Neural cell (in vitro differentiated cells): ENCODE results near the gene PHF21A. TPM values are rescaled to one million over a fixed set of nuclear protein-coding genes. Genes with fewer than 3 reads are reported as not detected.
A peak's percentile ranks its signal among the peaks of the same experiment; 100 is the strongest.

Experiments used
- H2AFZ ChIP-seq: fragments of 200-600, 300-800 bp; sonication (generic), shearing (Covaris generic); 2 replicates; pipeline ENCODE4 v1.6.0; 2014; ENCODE audit warnings: low read depth, mild to moderate bottlenecking, antibody characterized with exemption, low read length, moderate library complexity
- H3F3A ChIP-seq: fragments of 200-600 bp; shearing (Covaris generic); 2 replicates; pipeline ENCODE4 v1.6.1; 2016; ENCODE audit warnings: mild to moderate bottlenecking, moderate library complexity, mixed read lengths, antibody characterized with exemption, low read length; ENCODE audit not compliant: insufficient read depth, poor library complexity, severe bottlenecking
- H3K27ac ChIP-seq: fragments of 200-600, 300-800 bp; sonication (generic), shearing (Covaris generic); 2 replicates; pipeline ENCODE4 v1.5.1; 2014; ENCODE audit warnings: mild to moderate bottlenecking, low read length, moderate library complexity
- H3K27me3 ChIP-seq: fragments of 300-800, 200-600 bp; sonication (generic), shearing (Covaris generic); 2 replicates; pipeline ENCODE4 v1.6.0; 2014; ENCODE audit warnings: mild to moderate bottlenecking, low read depth, low read length, moderate library complexity; ENCODE audit not compliant: insufficient read depth
- H3K36me3 ChIP-seq: fragments of 300-800, 200-600 bp; sonication (generic), shearing (Covaris generic); 2 replicates; pipeline ENCODE4 v1.5.1; 2014; ENCODE audit warnings: mild to moderate bottlenecking, antibody characterized with exemption, low read length, moderate library complexity; ENCODE audit not compliant: insufficient read depth
- H3K4me2 ChIP-seq: fragments of 300-800, 200-600 bp; sonication (generic), shearing (Covaris generic); 2 replicates; pipeline ENCODE4 v1.6.0; 2014; ENCODE audit warnings: mild to moderate bottlenecking, low read length
- H3K4me3 ChIP-seq: fragments of 300-800, 200-600 bp; sonication (generic), shearing (Covaris generic); 2 replicates; pipeline ENCODE4 v1.5.1; 2014; ENCODE audit warnings: mild to moderate bottlenecking, low read length, moderate library complexity
- H3K79me2 ChIP-seq: fragments of 200-600 bp; shearing (Covaris generic); replicated peaks from 2 replicates; pipeline ENCODE4 v1.6.0; 2014; ENCODE audit warnings: mild to moderate bottlenecking, low read length, moderate library complexity; ENCODE audit not compliant: insufficient read depth
- H3K9ac ChIP-seq: fragments of 300-800, 200-600 bp; sonication (generic), shearing (Covaris generic); 2 replicates; pipeline ENCODE4 v1.6.1; 2016; ENCODE audit warnings: mild to moderate bottlenecking, low read length, mixed read lengths
- H3K9me2 ChIP-seq: fragments of 200-600 bp; shearing (Covaris generic); 2 replicates; pipeline ENCODE4 v1.6.1; 2016; ENCODE audit warnings: mild to moderate bottlenecking, low read length, mixed read lengths; ENCODE audit not compliant: insufficient read depth
- H3K9me3 ChIP-seq: fragments of 200-600, 300-800 bp; sonication (generic), shearing (Covaris generic); 2 replicates; pipeline ENCODE4 v1.6.1; 2016; ENCODE audit warnings: mild to moderate bottlenecking, mixed run types, low read length, moderate library complexity, mixed read lengths
- H4K20me1 ChIP-seq: fragments of 200-600 bp; shearing (Covaris generic); 2 replicates; pipeline ENCODE4 v1.6.1; 2016; ENCODE audit warnings: mild to moderate bottlenecking, mixed run types; ENCODE audit not compliant: insufficient read depth
- EP300 ChIP-seq: fragments of 450-650 bp; conservative IDR thresholded peaks from 2 replicates; pipeline ENCODE4 v1.6.1; 2014; ENCODE audit warnings: antibody characterized with exemption, mild to moderate bottlenecking, moderate library complexity; ENCODE audit not compliant: poor library complexity, severe bottlenecking
- EZH2 ChIP-seq: fragments of 200-600, 300-800 bp; shearing (Covaris generic), sonication (generic); IDR thresholded peaks from 2 replicates; pipeline ENCODE4 v1.6.1; 2014; ENCODE audit warnings: antibody characterized with exemption, low read length, borderline replicate concordance, mild to moderate bottlenecking; ENCODE audit not compliant: insufficient read depth, poor library complexity, severe bottlenecking
- MXI1 ChIP-seq: fragments of 450-650 bp; conservative IDR thresholded peaks from 2 replicates; pipeline ENCODE4 v1.6.1; 2014; ENCODE audit warnings: antibody characterized with exemption, mild to moderate bottlenecking; ENCODE audit not compliant: poor library complexity, severe bottlenecking
- POLR2AphosphoS5 ChIP-seq: IDR thresholded peaks from 2 replicates; pipeline ENCODE4 v1.6.1; 2012
- RAD21 ChIP-seq: fragments of 450-650 bp; conservative IDR thresholded peaks from 2 replicates; pipeline ENCODE4 v1.6.1; 2014; ENCODE audit warnings: antibody characterized with exemption, mild to moderate bottlenecking, moderate library complexity
- TAF1 ChIP-seq: IDR thresholded peaks from 2 replicates; pipeline ENCODE4 v1.6.1; 2012; ENCODE audit warnings: low read depth
- polyA plus RNA-seq: library from polyadenylated mRNA; depleted of rRNA; stranded (reverse); fragments of >200 nt; gene quantifications from 2 replicates; pipeline ENCODE4 v1.2.3, GENCODE V29; 2014
- TF ChIP-seq, protein P1 (sequence below): fragments of 450-650 bp; IDR thresholded peaks from 2 replicates; pipeline ENCODE4 v1.5.1; 2014; ENCODE audit warnings: antibody characterized with exemption, mild to moderate bottlenecking, moderate library complexity; ENCODE audit not compliant: poor library complexity, severe bottlenecking
- TF ChIP-seq, protein P2 (sequence below): IDR thresholded peaks from 2 replicates; pipeline ENCODE4 v1.6.1; 2012; ENCODE audit warnings: borderline replicate concordance

The PHF21A gene
- polyA plus RNA-seq, 1 donor from 2014 or later = 31.7 TPM

DNA sequence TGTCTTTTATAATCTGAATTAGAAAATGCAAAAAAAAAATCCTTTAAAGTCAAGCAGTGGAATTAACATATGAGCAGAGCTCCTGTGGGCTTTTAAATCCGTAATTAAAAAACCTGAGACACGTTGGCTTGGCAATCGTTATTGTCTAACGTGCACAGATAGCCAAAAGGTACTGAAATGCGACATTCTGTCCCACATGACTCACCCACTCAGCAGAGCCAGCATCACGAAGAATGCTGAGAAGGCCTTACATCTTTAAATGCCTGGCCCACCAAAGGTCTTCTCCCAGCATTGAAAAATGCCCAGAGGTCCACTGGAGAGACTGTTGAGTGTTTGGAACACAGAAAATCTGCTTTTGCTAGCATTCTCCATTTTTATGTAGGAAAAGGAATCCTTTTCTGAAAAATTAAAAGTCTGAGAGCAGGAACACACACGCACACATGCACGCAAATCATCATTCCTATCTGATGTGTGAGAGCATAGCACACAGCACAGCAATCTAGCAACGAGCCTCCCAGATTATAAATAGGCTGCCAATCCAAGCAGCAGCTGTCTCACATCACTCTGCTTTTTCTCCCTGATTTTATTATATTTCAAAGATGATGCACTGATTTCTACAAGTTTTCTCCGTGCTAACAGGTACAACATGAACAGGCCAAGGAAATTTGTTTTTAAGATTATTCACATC, 94.5 kb downstream of the PHF21A start:
- no peaks in the 10 kb centered on the region for H3K79me2 ChIP-seq
- no peaks in the 10 kb centered on the region for H3K36me3 ChIP-seq
- H3K9me2 ChIP-seq = no peaks in the 10 kb centered on the region
- H4K20me1 ChIP-seq = no peaks in the 10 kb centered on the region
- peak overlapping the region; percentile 39 for H3K4me3 ChIP-seq
- H3K9ac ChIP-seq = peak overlapping the region; percentile 40
- H3K4me2 ChIP-seq = peak overlapping the region; percentile 11
- peaks cover 2% of the 10 kb centered on the region for H3F3A ChIP-seq
- TF ChIP-seq, protein P1, sequence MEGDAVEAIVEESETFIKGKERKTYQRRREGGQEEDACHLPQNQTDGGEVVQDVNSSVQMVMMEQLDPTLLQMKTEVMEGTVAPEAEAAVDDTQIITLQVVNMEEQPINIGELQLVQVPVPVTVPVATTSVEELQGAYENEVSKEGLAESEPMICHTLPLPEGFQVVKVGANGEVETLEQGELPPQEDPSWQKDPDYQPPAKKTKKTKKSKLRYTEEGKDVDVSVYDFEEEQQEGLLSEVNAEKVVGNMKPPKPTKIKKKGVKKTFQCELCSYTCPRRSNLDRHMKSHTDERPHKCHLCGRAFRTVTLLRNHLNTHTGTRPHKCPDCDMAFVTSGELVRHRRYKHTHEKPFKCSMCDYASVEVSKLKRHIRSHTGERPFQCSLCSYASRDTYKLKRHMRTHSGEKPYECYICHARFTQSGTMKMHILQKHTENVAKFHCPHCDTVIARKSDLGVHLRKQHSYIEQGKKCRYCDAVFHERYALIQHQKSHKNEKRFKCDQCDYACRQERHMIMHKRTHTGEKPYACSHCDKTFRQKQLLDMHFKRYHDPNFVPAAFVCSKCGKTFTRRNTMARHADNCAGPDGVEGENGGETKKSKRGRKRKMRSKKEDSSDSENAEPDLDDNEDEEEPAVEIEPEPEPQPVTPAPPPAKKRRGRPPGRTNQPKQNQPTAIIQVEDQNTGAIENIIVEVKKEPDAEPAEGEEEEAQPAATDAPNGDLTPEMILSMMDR = no peak
- TF ChIP-seq POLR2AphosphoS5 (peak; percentile 42), RAD21 (no peak), MXI1 (no peak), TAF1 (no peak)
- TF ChIP-seq, protein P2, sequence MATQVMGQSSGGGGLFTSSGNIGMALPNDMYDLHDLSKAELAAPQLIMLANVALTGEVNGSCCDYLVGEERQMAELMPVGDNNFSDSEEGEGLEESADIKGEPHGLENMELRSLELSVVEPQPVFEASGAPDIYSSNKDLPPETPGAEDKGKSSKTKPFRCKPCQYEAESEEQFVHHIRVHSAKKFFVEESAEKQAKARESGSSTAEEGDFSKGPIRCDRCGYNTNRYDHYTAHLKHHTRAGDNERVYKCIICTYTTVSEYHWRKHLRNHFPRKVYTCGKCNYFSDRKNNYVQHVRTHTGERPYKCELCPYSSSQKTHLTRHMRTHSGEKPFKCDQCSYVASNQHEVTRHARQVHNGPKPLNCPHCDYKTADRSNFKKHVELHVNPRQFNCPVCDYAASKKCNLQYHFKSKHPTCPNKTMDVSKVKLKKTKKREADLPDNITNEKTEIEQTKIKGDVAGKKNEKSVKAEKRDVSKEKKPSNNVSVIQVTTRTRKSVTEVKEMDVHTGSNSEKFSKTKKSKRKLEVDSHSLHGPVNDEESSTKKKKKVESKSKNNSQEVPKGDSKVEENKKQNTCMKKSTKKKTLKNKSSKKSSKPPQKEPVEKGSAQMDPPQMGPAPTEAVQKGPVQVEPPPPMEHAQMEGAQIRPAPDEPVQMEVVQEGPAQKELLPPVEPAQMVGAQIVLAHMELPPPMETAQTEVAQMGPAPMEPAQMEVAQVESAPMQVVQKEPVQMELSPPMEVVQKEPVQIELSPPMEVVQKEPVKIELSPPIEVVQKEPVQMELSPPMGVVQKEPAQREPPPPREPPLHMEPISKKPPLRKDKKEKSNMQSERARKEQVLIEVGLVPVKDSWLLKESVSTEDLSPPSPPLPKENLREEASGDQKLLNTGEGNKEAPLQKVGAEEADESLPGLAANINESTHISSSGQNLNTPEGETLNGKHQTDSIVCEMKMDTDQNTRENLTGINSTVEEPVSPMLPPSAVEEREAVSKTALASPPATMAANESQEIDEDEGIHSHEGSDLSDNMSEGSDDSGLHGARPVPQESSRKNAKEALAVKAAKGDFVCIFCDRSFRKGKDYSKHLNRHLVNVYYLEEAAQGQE = peak; percentile 16
- H3K9me3 ChIP-seq = no peaks in the 10 kb centered on the region
- no peak overlapping the region for H2AFZ ChIP-seq
- H3K27ac ChIP-seq = peak overlapping the region; percentile 54
- H3K27me3 ChIP-seq = no peaks in the 10 kb centered on the region

DNA sequence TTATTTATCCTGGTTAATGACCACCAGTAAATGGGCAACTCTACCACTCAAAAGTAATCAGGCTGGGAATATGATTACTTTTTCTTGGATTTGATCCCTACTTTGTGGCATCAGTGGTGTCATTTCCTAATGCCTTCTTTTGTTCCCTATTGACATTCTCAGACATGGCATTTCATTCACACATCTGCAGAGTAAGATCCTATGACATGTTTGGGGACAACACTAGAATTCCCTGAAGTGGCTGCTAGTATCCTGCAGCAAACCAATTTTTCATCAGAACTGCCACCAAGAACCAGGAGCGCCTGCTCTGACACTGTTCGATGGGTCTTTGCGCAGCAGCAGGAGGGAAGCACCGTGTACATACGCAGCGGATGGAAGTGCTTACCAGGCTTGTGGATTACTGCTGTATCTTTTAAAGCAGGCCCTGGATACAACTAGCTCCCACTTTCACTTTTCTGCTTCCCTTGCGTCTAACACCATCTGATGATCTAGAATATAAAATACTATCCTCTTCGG, 101.1 kb downstream of the PHF21A start:
- no peaks in the 10 kb centered on the region for H3K9me2 ChIP-seq
- H3K27ac ChIP-seq = no peak overlapping the region
- H3K4me3 ChIP-seq = no peak overlapping the region
- H3K27me3 ChIP-seq = no peaks in the 10 kb centered on the region
- no peak overlapping the region for H2AFZ ChIP-seq
- TF ChIP-seq POLR2AphosphoS5 (peak; percentile 96), RAD21 (no peak), EZH2 (no peak), EP300 (peak; percentile 87), TAF1 (no peak)
- TF ChIP-seq, protein P2 = peak; percentile 95
- TF ChIP-seq, protein P1 = no peak
- H4K20me1 ChIP-seq = no peaks in the 10 kb centered on the region
- no peak overlapping the region for H3K4me2 ChIP-seq
- peaks cover 6% of the 10 kb centered on the region for H3K79me2 ChIP-seq
- H3K9ac ChIP-seq = no peak overlapping the region
- H3K36me3 ChIP-seq = no peaks in the 10 kb centered on the region
- no peaks in the 10 kb centered on the region for H3F3A ChIP-seq
- H3K9me3 ChIP-seq = no peaks in the 10 kb centered on the region
